ENCODE results near the gene USP54. TPM values are rescaled to one million over a fixed set of nuclear protein-coding genes. Genes with fewer than 3 reads are reported as not detected.
"Not testable (repeated sequence)": the region's sequence is repeated elsewhere in the genome, so short reads cannot be mapped to it uniquely, and the experiment has no call there.

USP54 gene
- total and polyA plus RNA-seq, 4 donors = 79.0 to 98.3 (median 89.3) TPM

- no peak overlapping the region for H3K4me3 ChIP-seq (ENCODE audit: low read depth, low read length)
- WGBS (ENCODE audit: insufficient coverage) = no CpG with 5 or more reads among the region's 3 CpGs
- H3K27me3 ChIP-seq (ENCODE audit: control insufficient read depth, insufficient read depth, low read length) = no peaks in the 10 kb centered on the region
- H3K27ac ChIP-seq (ENCODE audit: low read depth, low read length) = peak overlapping the region; percentile 85
- peaks cover 7% of the 10 kb centered on the region for H3K4me1 ChIP-seq (ENCODE audit: control insufficient read depth, insufficient read depth, low read length)
- no peaks in the 10 kb centered on the region for H3K36me3 ChIP-seq (ENCODE audit: control insufficient read depth, insufficient read depth, low read length)
- H3K9me3 ChIP-seq (ENCODE audit: control insufficient read depth, insufficient read depth, low read length) = no peaks in the 10 kb centered on the region
- DNase-seq (ENCODE audit: low read depth in 4 of 6, low spot score in 6 of 6) = peak in 2 of 6 donors; percentile 66 to 70
These were observed 975 bp upstream of the USP54 start for GRCh38 chr10:73591935-73592699.

DNA sequence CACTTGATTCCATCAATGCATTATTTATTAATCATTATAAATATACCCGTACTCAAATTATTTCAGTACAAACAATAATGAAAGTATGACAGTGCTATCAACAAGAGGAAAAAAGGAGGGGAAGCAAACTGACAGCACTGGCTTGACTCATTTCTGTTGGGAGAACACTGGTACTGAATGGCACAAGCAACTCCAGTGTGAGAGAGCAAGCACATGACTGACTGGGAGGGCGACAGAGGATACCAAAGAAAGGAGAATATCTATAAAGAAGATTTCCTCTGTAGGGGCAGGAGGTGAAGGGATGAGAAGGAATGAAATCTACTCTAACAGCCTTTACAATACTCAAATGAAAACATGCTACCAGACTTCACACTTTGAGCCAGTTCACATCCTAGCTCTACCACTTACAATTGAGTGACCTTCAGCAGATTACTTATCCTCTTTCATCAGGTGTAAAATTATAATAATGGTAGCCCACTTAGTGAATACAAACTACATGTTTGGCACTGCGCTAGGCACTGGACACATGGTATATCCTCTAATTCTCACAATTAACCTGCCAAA, 1.5 kb downstream of the USP54 start:
- no CpG with 5 or more reads among the region's 3 CpGs for WGBS (ENCODE audit: insufficient coverage)
- peak in 2 of 6 donors; percentile 12 to 26 for DNase-seq (ENCODE audit: low read depth in 4 of 6, low spot score in 6 of 6)
- H3K4me3 ChIP-seq (ENCODE audit: low read depth, low read length) = peak overlapping the region; percentile 0

GRCh38 chr10:73588656-73589055, 2.5 kb downstream of the USP54 start:
- Histone ChIP-seq H3K4me3 (ENCODE audit: low read depth, low read length) (no peak overlapping the region), H3K4me1 (ENCODE audit: control insufficient read depth, insufficient read depth, low read length) (peaks cover 7% of the 10 kb centered on the region), H3K36me3 (ENCODE audit: control insufficient read depth, insufficient read depth, low read length) (no peaks in the 10 kb centered on the region), H3K9me3 (ENCODE audit: control insufficient read depth, insufficient read depth, low read length) (no peaks in the 10 kb centered on the region), H3K27ac (ENCODE audit: low read depth, low read length) (peak overlapping the region; percentile 20), H3K27me3 (ENCODE audit: control insufficient read depth, insufficient read depth, low read length) (no peaks in the 10 kb centered on the region)
- DNase-seq (ENCODE audit: low read depth in 4 of 6, low spot score in 6 of 6) = no peak
- 86% methylated on average over 1 of the region's 1 CpG for WGBS (ENCODE audit: insufficient coverage)

More for the DNA sequence above, 1.5 kb downstream of the USP54 start:
- Histone ChIP-seq H3K4me1 (ENCODE audit: control insufficient read depth, insufficient read depth, low read length) (peaks cover 7% of the 10 kb centered on the region), H3K9me3 (ENCODE audit: control insufficient read depth, insufficient read depth, low read length) (no peaks in the 10 kb centered on the region), H3K27me3 (ENCODE audit: control insufficient read depth, insufficient read depth, low read length) (no peaks in the 10 kb centered on the region), H3K36me3 (ENCODE audit: control insufficient read depth, insufficient read depth, low read length) (no peaks in the 10 kb centered on the region), H3K27ac (ENCODE audit: low read depth, low read length) (peak overlapping the region; percentile 20)

DNA sequence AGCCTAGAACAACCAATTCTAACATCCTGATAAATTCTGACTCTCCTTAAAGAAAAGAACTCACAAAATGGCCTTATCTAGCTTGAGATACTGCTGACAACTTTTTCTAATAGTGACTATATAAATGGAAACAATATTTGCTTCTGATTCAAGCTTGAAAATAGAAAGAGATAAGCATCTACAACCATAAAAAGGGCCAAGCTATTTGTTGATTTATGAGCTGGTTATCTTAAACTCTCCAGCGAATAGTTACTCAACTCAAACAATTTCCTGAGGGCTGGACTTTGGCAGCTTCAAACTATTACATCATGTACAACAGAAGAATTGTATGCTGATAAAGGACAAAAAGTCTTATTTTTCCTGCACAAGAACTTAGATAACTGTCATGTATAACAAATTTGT, 4.6 kb downstream of the USP54 start:
- H3K4me1 ChIP-seq (ENCODE audit: control insufficient read depth, insufficient read depth, low read length) = peaks cover 12% of the 10 kb centered on the region
- no peaks in the 10 kb centered on the region for H3K9me3 ChIP-seq (ENCODE audit: control insufficient read depth, insufficient read depth, low read length)
- no peak overlapping the region for H3K4me3 ChIP-seq (ENCODE audit: low read depth, low read length)
- H3K27ac ChIP-seq (ENCODE audit: low read depth, low read length) = peak overlapping the region; percentile 48
- peak in 1 of 6 donors; percentile 18 for DNase-seq (ENCODE audit: low read depth in 4 of 6, low spot score in 6 of 6)
- no peaks in the 10 kb centered on the region for H3K27me3 ChIP-seq (ENCODE audit: control insufficient read depth, insufficient read depth, low read length)
- H3K36me3 ChIP-seq (ENCODE audit: control insufficient read depth, insufficient read depth, low read length) = no peaks in the 10 kb centered on the region
- no CpG with 5 or more reads among the region's 1 CpG for WGBS (ENCODE audit: insufficient coverage)

GRCh38 chr10:73585327-73585726, 5.8 kb downstream of the USP54 start:
- Histone ChIP-seq H3K36me3 (ENCODE audit: control insufficient read depth, insufficient read depth, low read length) (no peaks in the 10 kb centered on the region), H3K4me3 (ENCODE audit: low read depth, low read length) (no peak overlapping the region), H3K4me1 (ENCODE audit: control insufficient read depth, insufficient read depth, low read length) (peaks cover 19% of the 10 kb centered on the region), H3K27me3 (ENCODE audit: control insufficient read depth, insufficient read depth, low read length) (no peaks in the 10 kb centered on the region), H3K9me3 (ENCODE audit: control insufficient read depth, insufficient read depth, low read length) (no peaks in the 10 kb centered on the region), H3K27ac (ENCODE audit: low read depth, low read length) (no peak overlapping the region)
- DNase-seq (ENCODE audit: low read depth in 4 of 6, low spot score in 6 of 6) = no peak
- 100% methylated on average over 2 of the region's 3 CpGs for WGBS (ENCODE audit: insufficient coverage)

DNA sequence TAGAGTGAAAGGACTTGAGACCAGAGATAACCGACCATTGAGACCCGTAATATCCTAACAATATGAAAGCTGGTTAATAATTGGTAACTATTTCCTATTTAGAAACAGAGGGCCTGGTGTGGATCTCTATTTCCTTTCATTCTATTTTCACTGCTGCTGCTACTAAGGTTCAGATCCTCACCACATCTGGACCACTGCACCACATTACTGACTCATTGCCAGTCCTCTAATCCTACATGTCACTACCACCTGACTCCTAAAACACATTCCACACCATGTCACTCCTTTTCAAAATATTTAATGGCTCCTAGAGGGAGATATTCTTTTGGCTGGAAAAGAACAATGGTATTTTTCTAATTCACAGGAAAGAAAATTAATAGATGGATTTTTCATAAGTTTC, 6.4 kb downstream of the USP54 start:
- Histone ChIP-seq H3K27me3 (ENCODE audit: control insufficient read depth, insufficient read depth, low read length) (no peaks in the 10 kb centered on the region), H3K4me1 (ENCODE audit: control insufficient read depth, insufficient read depth, low read length) (peaks cover 19% of the 10 kb centered on the region), H3K27ac (ENCODE audit: low read depth, low read length) (no peak overlapping the region), H3K4me3 (ENCODE audit: low read depth, low read length) (no peak overlapping the region), H3K36me3 (ENCODE audit: control insufficient read depth, insufficient read depth, low read length) (no peaks in the 10 kb centered on the region), H3K9me3 (ENCODE audit: control insufficient read depth, insufficient read depth, low read length) (no peaks in the 10 kb centered on the region)
- DNase-seq (ENCODE audit: low read depth in 4 of 6, low spot score in 6 of 6) = no peak
- no CpG with 5 or more reads among the region's 2 CpGs for WGBS (ENCODE audit: insufficient coverage)

GRCh38 chr10:73581918-73582317, 9.2 kb downstream of the USP54 start:
- peak overlapping the region; percentile 62 for H3K27ac ChIP-seq (ENCODE audit: low read depth, low read length)
- H3K36me3 ChIP-seq (ENCODE audit: control insufficient read depth, insufficient read depth, low read length) = no peaks in the 10 kb centered on the region
- peak in 4 of 6 donors; percentile 52 to 90 (median 80) for DNase-seq (ENCODE audit: low read depth in 4 of 6, low spot score in 6 of 6)
- H3K27me3 ChIP-seq (ENCODE audit: control insufficient read depth, insufficient read depth, low read length) = no peaks in the 10 kb centered on the region
- H3K4me1 ChIP-seq (ENCODE audit: control insufficient read depth, insufficient read depth, low read length) = peaks cover 27% of the 10 kb centered on the region
- H3K4me3 ChIP-seq (ENCODE audit: low read depth, low read length) = no peak overlapping the region
- WGBS (ENCODE audit: insufficient coverage) = 38% methylated on average over 1 of the region's 2 CpGs
- no peaks in the 10 kb centered on the region for H3K9me3 ChIP-seq (ENCODE audit: control insufficient read depth, insufficient read depth, low read length)

DNA sequence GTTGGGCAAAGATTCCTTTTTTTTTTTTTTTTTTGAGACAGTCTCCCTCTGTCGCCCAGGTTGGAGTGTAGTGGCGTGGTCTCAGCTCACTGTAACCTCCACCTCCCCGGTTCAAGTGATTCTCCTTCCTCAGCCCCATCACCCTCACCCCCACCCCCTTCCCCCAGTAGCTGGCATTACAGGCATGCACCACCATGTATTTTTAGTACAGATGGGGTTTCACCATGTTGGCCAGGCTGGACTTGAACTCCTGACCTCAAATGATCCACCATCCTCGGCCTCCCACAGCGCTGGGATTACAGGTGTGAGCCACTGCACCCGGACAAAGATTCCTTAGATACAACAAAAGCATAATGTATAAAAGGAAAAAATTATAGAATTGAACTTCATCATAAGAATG, 12.2 kb downstream of the USP54 start:
- H3K4me3 ChIP-seq (ENCODE audit: low read depth, low read length) = not testable (repeated sequence)
- peaks cover 31% of the 10 kb centered on the region for H3K4me1 ChIP-seq (ENCODE audit: control insufficient read depth, insufficient read depth, low read length)

DNA sequence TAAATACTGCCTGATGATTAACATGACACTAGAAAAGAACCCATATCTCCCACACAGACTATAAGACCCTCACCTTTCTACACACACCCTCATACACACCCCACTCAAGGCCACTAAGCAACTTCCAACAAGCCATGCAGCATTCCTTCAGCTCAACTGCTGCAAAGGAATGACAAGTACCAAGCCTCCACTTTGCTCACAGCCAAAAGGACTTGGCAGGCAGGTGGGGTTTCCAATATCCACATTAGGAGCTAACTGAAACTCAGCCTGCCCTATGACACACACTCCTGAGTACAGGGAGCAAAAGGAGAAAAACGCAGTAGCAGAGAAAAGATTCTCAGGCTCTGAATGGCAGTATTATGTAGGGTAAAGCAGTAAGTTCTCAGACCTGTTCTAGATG, 13.4 kb downstream of the USP54 start:
- H3K4me3 ChIP-seq (ENCODE audit: low read depth, low read length) = no peak overlapping the region
- peak in 2 of 6 donors; percentile 43 to 76 for DNase-seq (ENCODE audit: low read depth in 4 of 6, low spot score in 6 of 6)
- H3K9me3 ChIP-seq (ENCODE audit: control insufficient read depth, insufficient read depth, low read length) = no peaks in the 10 kb centered on the region
- no peaks in the 10 kb centered on the region for H3K27me3 ChIP-seq (ENCODE audit: control insufficient read depth, insufficient read depth, low read length)
- no CpG with 5 or more reads among the region's 1 CpG for WGBS (ENCODE audit: insufficient coverage)
- H3K27ac ChIP-seq (ENCODE audit: low read depth, low read length) = peak overlapping the region; percentile 74
- peaks cover 27% of the 10 kb centered on the region for H3K4me1 ChIP-seq (ENCODE audit: control insufficient read depth, insufficient read depth, low read length)
- peaks cover 14% of the 10 kb centered on the region for H3K36me3 ChIP-seq (ENCODE audit: control insufficient read depth, insufficient read depth, low read length)

More for the DNA sequence above, 12.2 kb downstream of the USP54 start:
- not testable (repeated sequence) for H3K27me3 ChIP-seq (ENCODE audit: control insufficient read depth, insufficient read depth, low read length); H3K9me3 ChIP-seq (ENCODE audit: control insufficient read depth, insufficient read depth, low read length); DNase-seq (ENCODE audit: low read depth in 4 of 6, low spot score in 6 of 6); H3K36me3 ChIP-seq (ENCODE audit: control insufficient read depth, insufficient read depth, low read length); H3K27ac ChIP-seq (ENCODE audit: low read depth, low read length)
- WGBS (ENCODE audit: insufficient coverage) = 100% methylated on average over 3 of the region's 6 CpGs

Measured in spinal cord (tissue), 10 donors.